ENCODE data around the gene COBLL1. TPM values are rescaled to one million over a fixed set of nuclear protein-coding genes. Genes with fewer than 3 reads are reported as not detected.

The COBLL1 gene
- total RNA-seq, 1 donor from 2014 or later = 95.3 TPM

- H3K36me3 ChIP-seq = no peaks in the 10 kb centered on the region
- H3K4me3 ChIP-seq = no peak overlapping the region
- H3K4me1 ChIP-seq = no peaks in the 10 kb centered on the region
- TF ChIP-seq CTCF (IDR thresholded peaks at IDR 0.05) = no peak
- H3K27ac ChIP-seq = no peak overlapping the region
- no peaks in the 10 kb centered on the region for H3K27me3 ChIP-seq
- DNase-seq (no peak), ATAC-seq (no peak)
- intact Hi-C loops (cut with DNase I) = no loop called here
- H3K9me3 ChIP-seq = no peaks in the 10 kb centered on the region
These were observed 169.8 kb downstream of the COBLL1 start for GRCh38 chr2:164671664-164672396.

- Histone ChIP-seq H3K27ac (no peak overlapping the region), H3K4me1 (no peaks in the 10 kb centered on the region), H3K9me3 (no peaks in the 10 kb centered on the region), H3K27me3 (no peaks in the 10 kb centered on the region), H3K36me3 (no peaks in the 10 kb centered on the region), H3K4me3 (no peak overlapping the region)
- DNase-seq = no peak
- intact Hi-C loops (cut with DNase I) = no loop called here
- no peak for TF ChIP-seq CTCF (IDR thresholded peaks at IDR 0.05)
- no peak for ATAC-seq
These were observed 172.3 kb downstream of the COBLL1 start for GRCh38 chr2:164669291-164669690.

GRCh38 chr2:164667566-164667965 is 174.1 kb downstream of the COBLL1 start:
- Histone ChIP-seq H3K4me1 (no peaks in the 10 kb centered on the region), H3K4me3 (no peak overlapping the region), H3K27me3 (no peaks in the 10 kb centered on the region), H3K27ac (no peak overlapping the region), H3K36me3 (no peaks in the 10 kb centered on the region), H3K9me3 (no peaks in the 10 kb centered on the region)
- DNase-seq (no peak), ATAC-seq (no peak)
- no peak for TF ChIP-seq CTCF (IDR thresholded peaks at IDR 0.05)
- intact Hi-C loops (cut with DNase I) = no loop called here

- no peak overlapping the region for H3K27ac ChIP-seq
- H3K4me3 ChIP-seq = no peak overlapping the region
- DNase-seq (no peak), ATAC-seq (no peak)
- H3K4me1 ChIP-seq = no peaks in the 10 kb centered on the region
- no peaks in the 10 kb centered on the region for H3K27me3 ChIP-seq
- no peaks in the 10 kb centered on the region for H3K36me3 ChIP-seq
- TF ChIP-seq CTCF (IDR thresholded peaks at IDR 0.05) = no peak
- no peaks in the 10 kb centered on the region for H3K9me3 ChIP-seq
- intact Hi-C loops (cut with DNase I) = no loop called here
These were observed 177.6 kb downstream of the COBLL1 start for GRCh38 chr2:164664070-164664469.

- intact Hi-C loops (cut with DNase I) = no loop called here
- Histone ChIP-seq H3K4me3 (no peak overlapping the region), H3K36me3 (no peaks in the 10 kb centered on the region), H3K4me1 (no peaks in the 10 kb centered on the region), H3K9me3 (no peaks in the 10 kb centered on the region), H3K27ac (no peak overlapping the region), H3K27me3 (no peaks in the 10 kb centered on the region)
- ATAC-seq (no peak), DNase-seq (no peak)
- no peak for TF ChIP-seq CTCF (IDR thresholded peaks at IDR 0.05)
These were observed 178.6 kb downstream of the COBLL1 start for GRCh38 chr2:164662868-164663631.

Measured in upper lobe of right lung (tissue), 1 donor.